GM21786 (cell line): ENCODE results near the gene APOBEC3B.
"Not testable (repeated sequence)": the region's sequence is repeated elsewhere in the genome, so short reads cannot be mapped to it uniquely, and the experiment has no call there.

Experiments used
- ATAC-seq: cut with Tn5 transposase; IDR thresholded peaks from one replicate; pipeline ENCODE4 v1.9.1; 2021; ENCODE audit not compliant: unreplicated experiment

APOBEC3B gene

DNA sequence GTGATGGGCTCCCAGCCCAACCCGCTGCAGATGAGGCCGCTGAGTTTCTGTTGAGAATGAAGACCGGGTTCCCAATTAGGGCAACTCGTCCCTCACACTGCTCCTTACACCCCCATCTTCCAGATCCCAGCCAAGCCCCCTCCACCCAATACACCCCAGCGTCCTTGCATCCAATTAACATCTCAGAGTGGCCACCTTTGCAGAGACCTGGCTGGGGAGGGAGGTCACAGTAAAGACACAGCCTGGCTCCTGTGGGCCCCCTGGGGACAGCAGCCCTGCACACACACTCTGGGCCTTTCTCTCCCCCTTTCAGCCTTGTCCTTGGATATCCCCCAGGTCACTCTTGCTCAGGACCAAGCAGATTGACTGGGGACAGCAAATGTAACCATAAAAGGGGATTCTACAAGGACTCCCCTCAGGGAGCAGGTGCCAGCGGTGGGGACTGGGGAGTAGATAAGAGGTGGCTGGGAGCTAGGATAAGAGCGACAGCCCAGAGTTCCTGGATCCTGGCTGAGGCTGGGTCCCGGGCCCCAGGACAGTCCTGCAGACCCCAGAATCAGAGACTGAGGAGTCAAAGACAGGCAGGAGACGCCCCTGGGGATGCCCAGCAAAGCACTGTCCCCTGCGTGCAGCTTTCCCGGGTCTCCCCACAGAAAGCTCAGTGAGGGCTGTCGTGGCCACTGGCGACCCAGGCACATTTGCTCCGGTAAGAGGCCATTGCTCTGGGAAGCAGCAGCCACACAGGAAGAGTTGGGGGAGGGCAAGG, 16.4 kb upstream of the APOBEC3B start:
- ATAC-seq = no peak

- ATAC-seq = no peak
Measured at GRCh38 chr22:38966380-38966702, 15.8 kb upstream of the APOBEC3B start.

- no peak for ATAC-seq
Measured at GRCh38 chr22:38966942-38967341, 15.2 kb upstream of the APOBEC3B start.

DNA sequence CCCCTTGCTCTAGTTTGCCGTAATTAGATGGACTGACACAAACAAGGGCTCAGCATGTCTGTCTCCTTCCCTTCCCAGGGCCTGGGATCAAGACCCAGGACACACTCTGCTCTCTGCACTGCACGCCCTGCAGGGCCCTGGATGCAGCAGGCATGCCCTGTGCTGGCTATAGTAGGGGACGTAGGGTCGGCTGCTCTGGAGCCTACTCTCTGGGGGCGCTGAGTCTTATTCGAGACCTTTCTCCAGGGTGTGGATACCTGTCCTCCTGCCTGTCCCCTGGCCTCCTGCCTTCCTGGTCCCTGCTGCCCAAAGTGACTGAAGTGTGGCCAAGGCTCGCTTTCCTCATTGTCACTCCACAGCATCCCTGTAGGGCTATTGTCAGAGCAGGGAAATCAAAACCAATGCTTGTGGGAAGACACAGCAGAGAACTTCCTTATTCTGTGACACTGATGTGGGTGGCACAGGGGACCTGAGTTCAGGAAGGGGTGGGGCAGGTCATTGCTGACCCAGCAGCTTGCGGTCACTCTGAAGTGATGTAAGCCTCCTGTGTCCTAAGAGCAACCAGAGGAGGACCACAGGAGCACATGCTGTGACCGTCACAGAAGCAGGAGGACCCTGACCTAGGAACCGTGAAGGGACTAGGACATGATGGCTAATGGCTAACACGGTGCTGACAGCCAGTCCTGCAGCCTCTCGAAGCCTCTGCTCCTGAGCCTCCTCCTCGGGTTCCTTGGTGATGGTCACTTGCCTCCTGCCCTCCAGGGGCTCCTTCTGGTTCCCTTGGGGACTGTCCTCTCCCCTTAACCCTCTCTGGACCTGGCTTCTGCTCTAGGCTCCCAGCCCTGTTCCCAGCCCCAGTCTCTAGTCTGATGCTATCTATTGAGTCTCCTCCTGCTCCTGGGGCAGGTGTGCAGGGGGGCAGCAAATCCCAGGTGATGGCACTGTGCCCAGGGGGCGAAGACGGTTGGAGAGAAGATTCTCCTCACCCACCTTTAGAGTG, 14.4 kb upstream of the APOBEC3B start:
- ATAC-seq = no peak

GRCh38 chr22:38968801-38969200, 13.3 kb upstream of the APOBEC3B start:
- no peak for ATAC-seq

- no peak for ATAC-seq
Measured at GRCh38 chr22:38970551-38970950, 11.6 kb upstream of the APOBEC3B start.

DNA sequence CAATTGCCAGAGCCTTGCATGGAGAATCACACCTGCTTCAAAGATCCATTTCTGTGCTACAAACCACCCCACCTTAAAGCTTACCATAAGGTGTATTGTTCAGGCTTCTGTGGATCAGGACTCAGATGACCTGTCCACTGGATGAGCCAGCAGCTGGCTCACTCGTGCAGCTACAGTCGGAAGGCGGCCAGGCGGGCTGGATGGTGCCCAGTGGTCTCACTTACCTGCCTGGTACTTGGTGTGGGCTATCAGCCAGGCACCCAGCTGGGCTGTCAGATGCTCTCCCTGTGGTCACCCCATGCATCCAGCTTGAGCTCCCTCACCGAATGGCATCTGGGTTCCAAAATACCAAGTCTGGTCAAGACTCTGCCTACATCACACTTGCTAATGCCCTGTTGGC, 10.9 kb upstream of the APOBEC3B start:
- ATAC-seq = no peak

DNA sequence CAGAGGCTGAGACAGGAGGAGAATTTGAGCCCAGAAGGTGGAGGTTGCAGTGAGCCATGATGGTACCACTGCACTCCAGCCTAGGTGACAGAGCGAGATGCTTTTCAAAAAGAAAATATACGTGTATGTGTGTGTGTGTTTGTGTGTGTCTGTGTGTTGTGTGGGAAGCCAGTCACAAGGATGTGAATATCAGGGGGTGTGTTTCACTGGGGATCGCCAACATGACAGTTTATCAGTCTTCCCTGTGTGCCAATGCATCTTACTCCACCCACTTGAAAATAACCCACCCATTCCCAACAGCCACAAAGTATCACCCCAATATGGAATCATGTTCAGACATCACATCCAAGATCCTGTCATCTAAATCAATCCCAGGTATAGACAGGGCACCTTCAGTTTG, 10.4 kb upstream of the APOBEC3B start:
- no peak for ATAC-seq

GRCh38 chr22:38972558-38972957, 9.6 kb upstream of the APOBEC3B start:
- ATAC-seq = no peak

DNA sequence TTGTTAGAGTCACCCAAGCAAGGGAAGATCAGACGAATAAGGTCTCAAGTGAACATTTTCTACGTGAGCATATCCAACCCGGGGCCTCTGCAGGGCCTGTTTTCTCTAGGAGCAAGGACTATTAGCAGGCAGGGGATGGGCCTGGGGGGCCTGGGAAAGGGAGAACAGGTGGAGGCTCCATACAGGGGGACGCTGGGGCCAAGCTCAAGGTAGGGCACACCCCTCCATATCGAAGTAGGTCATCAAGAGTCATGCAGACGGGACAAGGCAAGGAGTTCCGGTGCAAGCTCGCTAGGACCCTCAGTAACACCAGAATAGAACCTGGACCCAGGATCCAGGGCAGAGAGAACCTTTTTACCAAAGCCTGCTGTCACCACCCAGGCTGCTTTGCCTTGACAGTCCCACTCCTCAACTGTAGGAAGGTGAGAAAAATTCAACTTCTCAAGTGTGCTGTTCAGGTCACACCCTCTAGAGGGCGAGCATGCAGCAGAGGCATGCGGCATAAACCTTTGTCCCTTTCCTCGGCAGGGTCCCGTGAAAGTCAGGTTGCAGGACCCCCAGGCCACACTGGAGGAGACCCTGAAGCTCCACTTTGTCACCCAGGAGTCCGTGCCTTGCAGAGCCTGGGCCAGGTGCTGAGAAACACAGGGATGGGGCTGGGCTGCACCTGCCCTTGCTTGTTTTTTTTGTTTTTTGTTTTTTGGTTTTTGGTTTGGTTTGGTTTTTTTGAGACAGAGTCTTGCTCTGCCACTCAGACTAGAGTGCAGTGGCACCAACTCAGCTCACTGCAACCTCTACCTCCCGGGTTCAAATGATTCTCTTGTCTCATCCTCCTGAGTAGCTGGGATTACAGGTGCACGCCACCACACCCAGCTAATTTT, 8.6 kb upstream of the APOBEC3B start:
- no peak for ATAC-seq

DNA sequence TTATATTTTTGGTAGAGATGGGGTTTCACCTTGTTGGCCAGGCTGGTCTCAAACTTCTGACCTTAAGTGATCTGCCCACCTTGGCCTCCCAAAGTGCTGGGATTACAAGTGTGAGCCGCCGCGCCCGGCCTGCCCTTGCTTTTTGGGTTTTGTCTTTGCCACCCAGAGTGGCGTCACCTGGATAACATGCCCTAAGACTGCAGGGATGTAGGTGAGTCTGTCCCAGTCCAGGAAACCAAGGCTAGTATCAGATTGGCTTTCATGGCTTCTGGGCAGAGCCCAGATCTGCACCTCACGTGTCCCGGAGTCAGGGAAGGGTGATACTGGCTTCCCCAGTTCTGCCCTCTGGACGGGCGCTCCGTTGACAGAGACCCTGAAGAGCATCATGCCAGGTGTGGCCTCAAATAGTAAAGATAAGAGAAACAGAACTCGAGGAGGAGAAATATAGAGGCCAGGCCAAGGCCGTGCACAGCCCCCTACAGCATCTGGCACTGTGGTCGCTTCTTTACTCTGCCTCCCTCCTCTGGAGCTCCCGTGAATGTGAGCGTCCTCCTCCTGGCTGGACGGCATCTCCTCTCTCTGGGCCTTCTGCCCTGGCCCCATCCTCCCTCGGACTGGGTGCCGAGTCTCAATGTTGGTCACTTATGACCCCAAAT, 7.8 kb upstream of the APOBEC3B start:
- no peak for ATAC-seq

GRCh38 chr22:38974826-38975175, 7.3 kb upstream of the APOBEC3B start:
- no peak for ATAC-seq

DNA sequence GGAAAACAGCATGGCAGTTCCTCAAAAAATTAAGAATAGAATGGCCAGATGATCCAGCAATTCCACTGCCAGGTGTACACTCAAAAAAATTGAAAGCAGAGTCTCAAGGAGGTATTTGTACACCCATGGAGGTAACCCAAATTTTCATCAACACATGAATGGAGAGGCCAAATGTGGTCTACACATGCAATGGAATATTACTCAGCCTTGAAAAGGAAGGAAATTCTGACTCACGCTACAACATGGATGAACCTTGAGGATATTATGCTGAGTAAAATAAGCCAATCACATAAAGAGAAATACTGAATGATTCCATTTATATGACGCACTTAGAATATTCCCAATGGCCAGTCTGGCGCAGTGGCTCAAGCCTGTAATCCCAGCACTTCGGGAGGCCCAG, 4.9 kb upstream of the APOBEC3B start:
- not testable (repeated sequence) for ATAC-seq

DNA sequence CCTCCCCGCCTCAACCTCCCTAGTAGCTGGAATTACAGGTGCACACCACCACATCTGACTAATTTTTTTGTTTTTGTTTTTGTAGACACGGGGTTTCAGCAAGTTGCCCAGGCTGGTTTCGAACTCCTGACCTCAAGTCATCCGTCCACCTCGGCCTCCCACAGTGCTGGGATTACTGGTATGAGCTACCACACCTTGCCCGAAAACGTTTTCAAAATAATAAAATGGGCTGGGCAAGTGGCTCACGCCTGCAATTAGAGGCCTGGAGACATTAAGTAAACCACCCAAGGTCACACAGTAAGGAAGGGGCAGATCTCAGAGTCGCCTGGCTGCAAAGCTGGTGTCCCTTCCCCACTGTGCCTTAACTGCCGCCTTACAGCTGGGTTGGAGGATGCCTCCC, 1.6 kb upstream of the APOBEC3B start:
- not testable (repeated sequence) for ATAC-seq

- no peak for ATAC-seq
Measured at GRCh38 chr22:38981005-38981991, 849 bp upstream of the APOBEC3B start.

- no peak for ATAC-seq
Measured at GRCh38 chr22:38984224-38984623, 2.1 kb downstream of the APOBEC3B start.

- ATAC-seq = peak; percentile 62
Measured at GRCh38 chr22:38984784-38985757, 2.9 kb downstream of the APOBEC3B start.

DNA sequence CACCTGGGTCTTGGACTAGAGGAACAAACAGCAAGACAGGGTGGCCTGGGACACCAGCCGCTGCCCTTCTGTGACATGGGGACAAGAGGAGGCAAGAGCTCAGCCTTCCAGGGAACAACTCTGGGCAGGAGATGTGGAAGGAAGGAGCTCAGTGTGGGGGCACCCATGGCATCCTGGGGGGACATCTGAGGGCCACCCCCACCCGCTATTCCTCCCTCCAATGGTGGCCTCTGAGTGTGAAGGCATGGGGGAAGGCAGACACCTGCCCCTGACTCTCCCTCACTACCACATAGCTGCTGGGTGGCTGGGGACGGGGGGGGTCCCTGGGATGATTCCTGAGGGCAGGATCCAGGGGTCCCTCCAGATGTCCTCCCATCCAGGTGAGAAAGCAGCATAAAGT, 4.5 kb downstream of the APOBEC3B start:
- ATAC-seq = no peak
